ENCODE data around the gene IGFBPL1.

The IGFBPL1 gene

DNA sequence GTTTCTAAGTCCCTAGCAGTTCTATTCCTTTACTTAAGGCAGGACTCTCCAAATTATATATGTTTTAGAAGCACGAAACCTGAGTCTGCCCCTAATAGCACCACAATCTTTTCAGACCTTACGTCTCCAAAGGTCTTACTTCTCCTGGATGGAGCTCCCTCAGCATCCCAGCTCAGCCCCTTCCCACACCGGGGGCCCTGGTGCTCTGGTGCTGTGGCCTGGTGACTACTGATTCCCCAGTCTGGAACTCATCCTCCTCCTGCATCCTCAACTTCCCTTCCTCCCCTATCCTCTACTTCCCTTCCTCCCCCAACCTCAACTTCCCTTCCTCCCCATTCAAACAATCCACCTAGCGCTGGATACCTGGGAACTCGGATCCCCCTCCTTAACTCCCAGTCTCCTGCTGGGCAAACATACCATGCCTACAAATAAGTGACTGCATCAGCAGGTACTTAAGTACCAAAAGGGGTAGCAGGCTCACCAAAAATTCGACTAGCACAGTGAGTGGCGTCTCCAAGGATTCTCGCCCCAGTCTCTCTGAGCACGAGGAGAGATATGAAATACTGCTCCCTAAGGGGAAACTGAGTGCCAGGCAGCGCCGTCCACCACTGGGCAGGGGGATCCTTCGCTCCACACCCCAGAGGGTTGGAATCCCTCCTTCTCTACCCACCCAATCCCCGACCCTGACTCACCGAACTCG is 831 bp downstream of the IGFBPL1 start:
- H3K9me3 ChIP-seq (replicated peaks in 1 of 2; ENCODE audit: control insufficient read depth in 2 of 2, insufficient read depth in 1 of 2, low read depth in 1 of 2, low read length in 2 of 2), result no peaks in the 10 kb centered on the region
- no peak overlapping the region for H4K91ac ChIP-seq (ENCODE audit: low read depth, low read length, poor library complexity)
- peak overlapping the region; percentile 81 to 84 for H3K4me3 ChIP-seq (ENCODE audit: low read length in 2 of 2)
- no peak overlapping the region for H2BK5ac ChIP-seq (ENCODE audit: low read length)
- no peak overlapping the region for H2AK5ac ChIP-seq (ENCODE audit: low read depth, low read length)
- H2BK15ac ChIP-seq (ENCODE audit: low read length), result peak overlapping the region; percentile 52
- no peak overlapping the region for H3K9ac ChIP-seq (ENCODE audit: low read depth, low read length, poor library complexity)
- no peaks in the 10 kb centered on the region for H3K79me1 ChIP-seq (ENCODE audit: low read depth, low read length)
- H3K4me2 ChIP-seq (ENCODE audit: insufficient read depth, low read length, poor library complexity, severe bottlenecking), result peak overlapping the region; percentile 89
- H3K14ac ChIP-seq (ENCODE audit: low read length), result no peak overlapping the region
- H3K4me1 ChIP-seq (ENCODE audit: control insufficient read depth in 2 of 2, insufficient read depth in 1 of 2, low read depth in 1 of 2, low read length in 2 of 2), result peaks cover 28 to 41% of the 10 kb centered on the region in 2 donors
- H4K8ac ChIP-seq (ENCODE audit: low read depth, low read length), result no peak overlapping the region
- no peak overlapping the region for H3K4ac ChIP-seq (ENCODE audit: low read length)
- H2AFZ ChIP-seq (ENCODE audit: low read length), result peak overlapping the region; percentile 95
- H3K23ac ChIP-seq (ENCODE audit: low read depth, low read length, poor library complexity), result no peak overlapping the region
- peak overlapping the region; percentile 77 for H3K18ac ChIP-seq (ENCODE audit: low read length)
- no peak overlapping the region for H3K27ac ChIP-seq (replicated peaks; ENCODE audit: low read length)
- WGBS, 2 donors (ENCODE audit: extremely low coverage in 2 of 2, insufficient read length in 2 of 2, insufficient replicate concordance in 1 of 2), result no CpG with 5 or more reads among the region's 15 CpGs
- H3K36me3 ChIP-seq (replicated peaks in 1 of 2; ENCODE audit: control insufficient read depth in 2 of 2, insufficient read depth in 2 of 2, low read length in 2 of 2), result peaks cover 0 to 24% of the 10 kb centered on the region in 2 donors
- DNase-seq (ENCODE audit: low spot score), result no peak
- no peak overlapping the region for H2BK12ac ChIP-seq (ENCODE audit: low read length)
- no peak overlapping the region for H2BK120ac ChIP-seq (ENCODE audit: low read depth, low read length)
- H3K27me3 ChIP-seq (ENCODE audit: control insufficient read depth in 3 of 3, insufficient read depth in 3 of 3, low read depth in 1 of 3, low read length in 3 of 3), result peaks cover 0 to 17% (median 0%) of the 10 kb centered on the region in 3 experiments

DNA sequence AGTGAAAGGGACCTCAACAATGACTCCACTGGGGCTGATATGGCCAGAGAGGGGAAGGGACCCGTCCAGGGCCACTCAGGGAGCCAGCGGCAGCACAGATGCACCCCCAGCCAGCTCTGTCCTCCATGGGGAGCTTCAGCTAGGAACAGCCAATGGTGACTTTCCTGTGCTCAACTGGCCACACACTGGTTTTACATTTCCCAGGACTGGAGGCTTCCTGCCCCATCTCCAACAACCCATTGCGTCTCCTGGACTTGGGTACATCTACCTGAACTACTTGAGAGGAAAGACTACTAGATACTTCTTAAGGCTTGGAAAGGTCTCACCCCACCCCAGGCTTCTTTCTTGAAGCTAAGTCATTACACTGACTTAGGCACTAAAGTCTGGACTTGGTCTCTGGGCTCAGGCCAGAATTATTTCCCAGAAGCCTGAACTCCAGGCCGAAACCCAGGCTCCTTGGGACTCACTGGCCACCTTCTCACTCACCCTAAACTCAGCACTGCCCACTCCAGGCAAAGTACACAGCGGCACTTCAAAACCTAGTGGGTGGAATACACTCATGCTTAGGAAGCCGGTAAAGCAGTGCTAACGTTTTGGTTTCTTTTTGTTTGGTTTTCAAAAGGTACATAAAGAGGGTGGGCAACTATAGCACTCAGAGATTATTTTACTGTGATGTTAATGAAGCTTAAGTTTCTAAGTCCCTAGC is 1.5 kb downstream of the IGFBPL1 start:
- Histone ChIP-seq H3K4me2 (ENCODE audit: insufficient read depth, low read length, poor library complexity, severe bottlenecking) (no peak overlapping the region), H3K79me1 (ENCODE audit: low read depth, low read length) (peaks cover 2% of the 10 kb centered on the region), H2BK15ac (ENCODE audit: low read length) (no peak overlapping the region), H3K36me3 (replicated peaks in 1 of 2; ENCODE audit: control insufficient read depth in 2 of 2, insufficient read depth in 2 of 2, low read length in 2 of 2) (peaks cover 0 to 26% of the 10 kb centered on the region in 2 donors), H3K4me1 (ENCODE audit: control insufficient read depth in 2 of 2, insufficient read depth in 1 of 2, low read depth in 1 of 2, low read length in 2 of 2) (peaks cover 30 to 42% of the 10 kb centered on the region in 2 donors), H3K14ac (ENCODE audit: low read length) (no peak overlapping the region), H2AK5ac (ENCODE audit: low read depth, low read length) (no peak overlapping the region), H3K27me3 (ENCODE audit: control insufficient read depth in 3 of 3, insufficient read depth in 3 of 3, low read depth in 1 of 3, low read length in 3 of 3) (peaks cover 0 to 17% (median 0%) of the 10 kb centered on the region in 3 experiments), H3K4me3 (ENCODE audit: low read length in 2 of 2) (peak overlapping the region in 1 of 2 donors; percentile 81), H3K23ac (ENCODE audit: low read depth, low read length, poor library complexity) (no peak overlapping the region), H2AFZ (ENCODE audit: low read length) (no peak overlapping the region), H4K91ac (ENCODE audit: low read depth, low read length, poor library complexity) (no peak overlapping the region), H3K27ac (replicated peaks; ENCODE audit: low read length) (no peak overlapping the region), H3K9ac (ENCODE audit: low read depth, low read length, poor library complexity) (no peak overlapping the region), H2BK120ac (ENCODE audit: low read depth, low read length) (no peak overlapping the region), H3K4ac (ENCODE audit: low read length) (no peak overlapping the region), H2BK12ac (ENCODE audit: low read length) (no peak overlapping the region), H4K8ac (ENCODE audit: low read depth, low read length) (no peak overlapping the region), H2BK5ac (ENCODE audit: low read length) (no peak overlapping the region), H3K18ac (ENCODE audit: low read length) (peak overlapping the region; percentile 53), H3K9me3 (replicated peaks in 1 of 2; ENCODE audit: control insufficient read depth in 2 of 2, insufficient read depth in 1 of 2, low read depth in 1 of 2, low read length in 2 of 2) (no peaks in the 10 kb centered on the region)
- no CpG with 5 or more reads among the region's 7 CpGs for WGBS, 2 donors (ENCODE audit: extremely low coverage in 2 of 2, insufficient read length in 2 of 2, insufficient replicate concordance in 1 of 2)
- DNase-seq (ENCODE audit: low spot score), result no peak

DNA sequence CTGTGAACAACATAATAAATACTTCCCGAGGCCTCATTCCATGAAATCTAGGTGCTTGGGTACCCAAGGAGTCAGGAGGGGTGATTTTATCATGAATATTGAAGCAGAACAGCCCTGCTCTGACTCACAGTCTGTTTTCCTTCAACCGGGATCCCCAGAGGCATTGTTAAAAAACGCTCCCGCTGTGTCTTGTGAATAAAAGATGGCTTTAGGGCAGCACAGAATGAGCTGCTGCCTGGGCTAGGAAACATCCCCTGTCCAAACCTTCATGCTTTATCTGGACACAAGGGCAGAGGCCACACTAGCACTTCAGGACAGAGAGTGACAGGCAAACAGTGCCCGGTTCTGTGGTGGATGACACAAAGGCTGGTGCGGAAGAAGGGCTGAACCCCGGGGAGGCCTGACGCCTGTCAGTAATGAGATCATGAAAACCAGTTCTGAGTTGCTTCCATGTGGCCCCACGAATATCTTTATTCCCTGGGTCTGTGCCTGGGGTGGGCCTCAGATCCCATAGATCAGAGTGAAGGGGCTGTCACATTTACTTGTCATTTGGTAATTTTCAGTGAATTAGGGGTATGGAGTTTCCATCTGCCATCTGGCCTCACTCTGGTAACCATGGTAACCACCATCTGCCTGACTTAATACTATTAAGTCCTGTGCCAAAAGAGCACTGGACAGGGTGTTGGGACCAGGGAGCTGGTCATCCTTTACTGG is 2.6 kb downstream of the IGFBPL1 start:
- H3K27ac ChIP-seq (replicated peaks; ENCODE audit: low read length), result peak overlapping the region; percentile 73

More for the DNA sequence above, 2.6 kb downstream of the IGFBPL1 start:
- Histone ChIP-seq H2AFZ (ENCODE audit: low read length) (no peak overlapping the region), H2BK12ac (ENCODE audit: low read length) (no peak overlapping the region), H3K18ac (ENCODE audit: low read length) (peak overlapping the region; percentile 11), H3K23ac (ENCODE audit: low read depth, low read length, poor library complexity) (no peak overlapping the region), H3K79me1 (ENCODE audit: low read depth, low read length) (peaks cover 2% of the 10 kb centered on the region), H3K9me3 (replicated peaks in 1 of 2; ENCODE audit: control insufficient read depth in 2 of 2, insufficient read depth in 1 of 2, low read depth in 1 of 2, low read length in 2 of 2) (no peaks in the 10 kb centered on the region), H3K14ac (ENCODE audit: low read length) (no peak overlapping the region), H3K27me3 (ENCODE audit: control insufficient read depth in 3 of 3, insufficient read depth in 3 of 3, low read depth in 1 of 3, low read length in 3 of 3) (peaks cover 0 to 17% (median 0%) of the 10 kb centered on the region in 3 experiments), H3K36me3 (replicated peaks in 1 of 2; ENCODE audit: control insufficient read depth in 2 of 2, insufficient read depth in 2 of 2, low read length in 2 of 2) (peaks cover 0 to 36% of the 10 kb centered on the region in 2 donors), H3K9ac (ENCODE audit: low read depth, low read length, poor library complexity) (no peak overlapping the region), H2AK5ac (ENCODE audit: low read depth, low read length) (no peak overlapping the region), H2BK120ac (ENCODE audit: low read depth, low read length) (no peak overlapping the region), H2BK15ac (ENCODE audit: low read length) (no peak overlapping the region), H3K4ac (ENCODE audit: low read length) (no peak overlapping the region), H3K4me2 (ENCODE audit: insufficient read depth, low read length, poor library complexity, severe bottlenecking) (no peak overlapping the region), H4K8ac (ENCODE audit: low read depth, low read length) (no peak overlapping the region), H2BK5ac (ENCODE audit: low read length) (no peak overlapping the region), H3K4me3 (ENCODE audit: low read length in 2 of 2) (peak overlapping the region in 1 of 2 donors; percentile 81), H4K91ac (ENCODE audit: low read depth, low read length, poor library complexity) (no peak overlapping the region), H3K4me1 (ENCODE audit: control insufficient read depth in 2 of 2, insufficient read depth in 1 of 2, low read depth in 1 of 2, low read length in 2 of 2) (peaks cover 30 to 42% of the 10 kb centered on the region in 2 donors)
- WGBS, 2 donors (ENCODE audit: extremely low coverage in 2 of 2, insufficient read length in 2 of 2, insufficient replicate concordance in 1 of 2), result no CpG with 5 or more reads among the region's 9 CpGs
- DNase-seq (ENCODE audit: low spot score), result peak; percentile 80
